HEK293 (cell line): ENCODE data around the gene PRRT1.
A peak's percentile ranks its signal among the peaks of the same experiment; 100 is the strongest.

ENCODE experiments used
- CTCF ChIA-PET: fragments of 350-600 bp; formaldehyde crosslinking; extraction: SDS; loops from one replicate; lab custom pipeline; 2021; ENCODE audit warnings: antibody characterized with exemption; lab: Yijun Ruan, JAX
- POLR2A ChIA-PET: fragments of 300-600 bp; formaldehyde crosslinking; extraction: SDS; loops from one replicate; lab custom pipeline; 2020; ENCODE audit warnings: antibody characterized with exemption, inconsistent platforms; lab: Yijun Ruan, JAX
- H3K27ac ChIP-seq: fragments of 200-500 bp; sonication (Bioruptor generic); 2 replicates; pipeline ENCODE4 v1.5.1; 2014; ENCODE audit warnings: low read depth, low read length, control low read depth, inconsistent platforms; ENCODE audit errors: extremely low read depth
- H3K36me3 ChIP-seq, 2 experiments: fragments of 200-500 bp in 1 of 2; sonication (Bioruptor generic) in 1 of 2; 1 replicate in 1 of 2; 2 replicates in 1 of 2; pipeline ENCODE4 v1.5.1; 2014 to 2017; ENCODE audit warnings: inconsistent platforms in 2 of 2, low read length in 2 of 2; ENCODE audit not compliant: control insufficient read depth in 2 of 2, insufficient read depth in 1 of 2
- H3K4me1 ChIP-seq: fragments of 200-500 bp; sonication (Bioruptor generic); 2 replicates; pipeline ENCODE4 v1.5.1; 2014; ENCODE audit warnings: mild to moderate bottlenecking, low read length, inconsistent platforms; ENCODE audit not compliant: control insufficient read depth, insufficient read depth
- H3K4me3 ChIP-seq: 2 replicates; pipeline ENCODE4 v1.5.1; 2011; ENCODE audit warnings: low read depth, mild to moderate bottlenecking, control low read depth, low read length, moderate library complexity
- H3K9me3 ChIP-seq: fragments of 200-500 bp; sonication (Bioruptor generic); 2 replicates; pipeline ENCODE4 v1.5.1; 2014; ENCODE audit warnings: low read depth, low read length, inconsistent platforms; ENCODE audit not compliant: control insufficient read depth, insufficient read depth
- AEBP2 ChIP-seq: fragments of 450-650 bp; formaldehyde crosslinking; IDR thresholded peaks from 2 replicates; pipeline ENCODE4 v1.5.1; 2016; ENCODE audit warnings: missing biosample characterization, missing genetic modification characterization, borderline replicate concordance
- ATF2 ChIP-seq: fragments of 450-650 bp; formaldehyde crosslinking; IDR thresholded peaks from 2 replicates; pipeline ENCODE4 v1.5.1; 2016; ENCODE audit warnings: missing biosample characterization, missing genetic modification characterization, low read depth
- KLF1 ChIP-seq: fragments of 450-650 bp; formaldehyde crosslinking; IDR thresholded peaks from 2 replicates; pipeline ENCODE4 v1.5.1; 2016; ENCODE audit warnings: missing biosample characterization, missing genetic modification characterization
- KLF8 ChIP-seq: fragments of 450-650 bp; formaldehyde crosslinking; IDR thresholded peaks from 2 replicates; pipeline ENCODE4 v1.5.1; 2016; ENCODE audit warnings: missing biosample characterization, missing genetic modification characterization
- SP2 ChIP-seq: fragments of 450-650 bp; formaldehyde crosslinking; IDR thresholded peaks from 2 replicates; pipeline ENCODE4 v1.5.1; 2016; ENCODE audit warnings: missing biosample characterization, missing genetic modification characterization
- SP3 ChIP-seq: fragments of 450-650 bp; formaldehyde crosslinking; IDR thresholded peaks from 2 replicates; pipeline ENCODE4 v1.5.1; 2016; ENCODE audit warnings: missing biosample characterization, missing genetic modification characterization
- YY1 ChIP-seq: fragments of 450-650 bp; formaldehyde crosslinking; IDR thresholded peaks from 2 replicates; pipeline ENCODE4 v1.5.1; 2018; ENCODE audit warnings: missing biosample characterization, missing genetic modification characterization
- ZBTB44 ChIP-seq: fragments of 450-650 bp; IDR thresholded peaks from 2 replicates; pipeline ENCODE4 v1.5.1; 2018; ENCODE audit warnings: missing biosample characterization, mild to moderate bottlenecking, missing genetic modification characterization
- ZBTB48 ChIP-seq: fragments of 450-650 bp; formaldehyde crosslinking; IDR thresholded peaks from 2 replicates; pipeline ENCODE4 v1.5.1; 2016; ENCODE audit warnings: missing biosample characterization, missing genetic modification characterization
- ZNF10 ChIP-seq: fragments of 450-650 bp; formaldehyde crosslinking; IDR thresholded peaks from 2 replicates; pipeline ENCODE4 v1.5.1; 2017; ENCODE audit warnings: missing biosample characterization, missing genetic modification characterization
- ZNF169 ChIP-seq: fragments of 450-650 bp; formaldehyde crosslinking; IDR thresholded peaks from 2 replicates; pipeline ENCODE4 v1.5.1; 2016; ENCODE audit warnings: missing biosample characterization, missing genetic modification characterization
- ZNF19 ChIP-seq: fragments of 450-650 bp; formaldehyde crosslinking; IDR thresholded peaks from 2 replicates; pipeline ENCODE4; 2016; ENCODE audit warnings: missing biosample characterization, missing genetic modification characterization, low read depth
- ZNF248 ChIP-seq: fragments of 450-650 bp; formaldehyde crosslinking; IDR thresholded peaks from 2 replicates; pipeline ENCODE4 v1.5.1; 2017; ENCODE audit warnings: missing biosample characterization, missing genetic modification characterization
- ZNF501 ChIP-seq: fragments of 450-650 bp; formaldehyde crosslinking; IDR thresholded peaks from 2 replicates; pipeline ENCODE4 v1.5.1; 2016; ENCODE audit warnings: missing biosample characterization, missing genetic modification characterization
- ZNF513 ChIP-seq: fragments of 450-650 bp; IDR thresholded peaks from 2 replicates; pipeline ENCODE4 v1.5.1; 2018; ENCODE audit warnings: missing biosample characterization, missing genetic modification characterization
- ZNF555 ChIP-seq: fragments of 450-650 bp; formaldehyde crosslinking; conservative IDR thresholded peaks from 2 replicates; pipeline ENCODE4 v1.5.1; 2017; ENCODE audit warnings: missing biosample characterization, mild to moderate bottlenecking, missing genetic modification characterization, inconsistent platforms
- ZNF580 ChIP-seq: fragments of 450-650 bp; formaldehyde crosslinking; IDR thresholded peaks from 2 replicates; pipeline ENCODE4 v1.5.1; 2016; ENCODE audit warnings: missing biosample characterization, missing genetic modification characterization
- ZNF626 ChIP-seq: fragments of 450-650 bp; sonication (Bioruptor Pico); formaldehyde crosslinking; IDR thresholded peaks from 2 replicates; pipeline ENCODE4 v1.5.1; 2018; ENCODE audit warnings: missing biosample characterization, missing genetic modification characterization, inconsistent platforms
- ZNF776 ChIP-seq: fragments of 450-650 bp; formaldehyde crosslinking; IDR thresholded peaks from 2 replicates; pipeline ENCODE4 v1.5.0; 2017; ENCODE audit warnings: missing biosample characterization, missing genetic modification characterization, borderline replicate concordance
- ZSCAN23 ChIP-seq: fragments of 450-650 bp; formaldehyde crosslinking; IDR thresholded peaks from 2 replicates; pipeline ENCODE4 v1.5.1; 2016; ENCODE audit warnings: missing biosample characterization, missing genetic modification characterization

The PRRT1 gene

DNA sequence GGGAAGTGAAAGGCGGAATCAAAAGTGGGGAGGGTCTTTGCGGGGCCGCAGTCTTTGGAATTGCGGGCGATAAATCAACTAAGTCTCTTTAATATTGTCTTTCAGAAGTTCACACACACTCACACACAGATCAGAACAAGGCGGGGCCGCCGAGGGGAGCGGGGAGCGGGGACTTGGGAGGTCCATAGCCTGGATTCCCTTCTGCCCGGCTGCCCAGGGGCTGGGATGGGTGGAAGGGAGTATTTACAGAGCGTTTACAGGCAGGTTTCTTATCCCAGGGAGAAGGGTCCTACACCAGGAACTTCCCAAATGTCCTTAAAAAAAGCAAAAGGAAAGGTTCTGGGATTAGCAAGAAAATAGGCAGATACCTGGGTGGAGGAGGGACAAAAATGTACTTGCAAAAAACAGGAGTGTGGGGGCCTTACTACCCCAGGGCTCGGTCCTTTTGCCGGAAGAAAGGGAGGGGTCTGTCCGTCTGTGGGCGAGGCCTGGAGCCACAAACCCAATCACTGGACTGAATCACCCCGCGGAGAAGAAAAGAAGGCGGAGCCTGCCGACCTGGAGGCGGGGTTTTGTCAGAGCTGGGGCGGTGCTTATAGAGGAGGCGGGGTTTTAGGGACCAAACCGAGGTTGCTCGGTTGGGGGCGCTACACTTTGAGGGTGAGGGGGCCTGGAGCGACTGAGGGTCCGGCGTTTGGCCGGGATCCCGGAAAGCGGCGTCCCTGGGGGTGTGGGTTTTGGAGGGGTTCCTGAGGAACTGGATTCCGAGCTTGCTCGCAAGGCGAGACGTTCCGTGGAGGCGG, 3.2 kb downstream of the PRRT1 start:
- Histone ChIP-seq H3K36me3 (no peaks in the 10 kb centered on the region), H3K4me3 (no peak overlapping the region), H3K27ac (no peak overlapping the region), H3K4me1 (peaks cover 9% of the 10 kb centered on the region; the same call in 1 of the 2 replicates), H3K9me3 (no peaks in the 10 kb centered on the region)
- ChIA-PET CTCF (interaction anchor here (0.6 to 2.1 kb wide), 3 partner anchors 30 to 638 kb away, joined by 3 to 9 read pairs (median 3); no protein-coding TSS in a partner anchor), POLR2A (interaction anchor here (0.9 to 1.2 kb wide), 2 partner anchors 19 to 250 kb away, joined by 3 to 4 read pairs; partner anchors contain the start of gene FKBPL)
- TF ChIP-seq YY1 (tag by site-specific recombination) (no peak), SP3 (peak; percentile 38; the same call in 1 of the 2 replicates), ZNF555 (tag by site-specific recombination) (no peak), ZSCAN23 (tag by site-specific recombination) (no peak), KLF1 (no peak), ZBTB48 (tag by site-specific recombination) (no peak), ZNF501 (tag by site-specific recombination) (no peak), SP2 (peak; percentile 29), AEBP2 (tag by site-specific recombination) (no peak), ZNF776 (tag by site-specific recombination) (no peak), ZNF10 (no peak)

- TF ChIP-seq ZNF248 (no peak), ZNF169 (no peak), KLF8 (no peak), ZNF513 (tag by site-specific recombination) (no peak), ZNF580 (no peak), ZNF626 (no peak), ATF2 (tag by site-specific recombination) (no peak), ZNF19 (no peak), ZBTB44 (tag by site-specific recombination) (no peak)
- H3K4me3 ChIP-seq: no peak overlapping the region
- H3K27ac ChIP-seq: no peak overlapping the region
- ChIA-PET POLR2A (interaction anchor here (0.9 to 3.2 kb wide), 3 partner anchors 17 to 249 kb away, joined by 3 to 26 read pairs (median 4); partner anchors contain the start of gene FKBPL), CTCF (interaction anchor here (0.6 to 2.1 kb wide), 3 partner anchors 29 to 639 kb away, joined by 3 to 9 read pairs (median 5); no protein-coding TSS in a partner anchor)
- no peaks in the 10 kb centered on the region for H3K36me3 ChIP-seq
- H3K4me1 ChIP-seq: peaks cover 7% of the 10 kb centered on the region; the same call in 1 of the 2 replicates
- H3K9me3 ChIP-seq: no peaks in the 10 kb centered on the region
Measured at GRCh38 chr6:32147401-32148132, 4.2 kb downstream of the PRRT1 start.
